ENCODE data around the gene DUOX2. TPM values are rescaled to one million over a fixed set of nuclear protein-coding genes. Genes with fewer than 3 reads are reported as not detected.

DUOX2 gene
- total RNA-seq, 1 experiment from 2014 or later, result 0.08 TPM

- peaks cover 21% of the 10 kb centered on the region for H3K27me3 ChIP-seq (ENCODE audit: control insufficient read depth, insufficient read depth, low read length)
- BruUV-seq (replicated peaks), result no TSS peak
- intact Hi-C loops (cut with micrococcal nuclease; ENCODE audit: unreplicated experiment) (no loop called here), in situ Hi-C loops (cut with HindIII; ENCODE audit: low pct_unique_long_range_greater_than_20kb, low sequenced_read_pairs) (no loop called here)
- no peaks in the 10 kb centered on the region for H3K9me3 ChIP-seq (ENCODE audit: control insufficient read depth, insufficient read depth, low read depth, low read length)
- no peak overlapping the region for H3K4me3 ChIP-seq (ENCODE audit: low read depth in 2 of 2, low read length in 2 of 2)
- no peak for ATAC-seq
- H3K36me3 ChIP-seq (ENCODE audit: control insufficient read depth, insufficient read depth, low read length), result no peaks in the 10 kb centered on the region
- DNase-seq (ENCODE audit: low read depth, low spot score), result no peak
- peaks cover 14% of the 10 kb centered on the region for H3K4me1 ChIP-seq (ENCODE audit: control insufficient read depth, insufficient read depth, low read length)
- POLR2A ChIA-PET, result no interaction called here
- TF ChIP-seq SIN3A (IDR thresholded peaks at IDR 0.05; ENCODE audit: borderline replicate concordance, insufficient read depth, low read depth, low read length) (no peak), POLR2AphosphoS5 (IDR thresholded peaks at IDR 0.05; ENCODE audit: low read depth, low read length) (no peak), TCF7L2 (IDR thresholded peaks at IDR 0.05; ENCODE audit: low read depth, low read length) (no peak), CTCF (IDR thresholded peaks at IDR 0.05) (no peak; the same call in 1 of the 2 replicates)
- TF ChIP-seq, protein P1, sequence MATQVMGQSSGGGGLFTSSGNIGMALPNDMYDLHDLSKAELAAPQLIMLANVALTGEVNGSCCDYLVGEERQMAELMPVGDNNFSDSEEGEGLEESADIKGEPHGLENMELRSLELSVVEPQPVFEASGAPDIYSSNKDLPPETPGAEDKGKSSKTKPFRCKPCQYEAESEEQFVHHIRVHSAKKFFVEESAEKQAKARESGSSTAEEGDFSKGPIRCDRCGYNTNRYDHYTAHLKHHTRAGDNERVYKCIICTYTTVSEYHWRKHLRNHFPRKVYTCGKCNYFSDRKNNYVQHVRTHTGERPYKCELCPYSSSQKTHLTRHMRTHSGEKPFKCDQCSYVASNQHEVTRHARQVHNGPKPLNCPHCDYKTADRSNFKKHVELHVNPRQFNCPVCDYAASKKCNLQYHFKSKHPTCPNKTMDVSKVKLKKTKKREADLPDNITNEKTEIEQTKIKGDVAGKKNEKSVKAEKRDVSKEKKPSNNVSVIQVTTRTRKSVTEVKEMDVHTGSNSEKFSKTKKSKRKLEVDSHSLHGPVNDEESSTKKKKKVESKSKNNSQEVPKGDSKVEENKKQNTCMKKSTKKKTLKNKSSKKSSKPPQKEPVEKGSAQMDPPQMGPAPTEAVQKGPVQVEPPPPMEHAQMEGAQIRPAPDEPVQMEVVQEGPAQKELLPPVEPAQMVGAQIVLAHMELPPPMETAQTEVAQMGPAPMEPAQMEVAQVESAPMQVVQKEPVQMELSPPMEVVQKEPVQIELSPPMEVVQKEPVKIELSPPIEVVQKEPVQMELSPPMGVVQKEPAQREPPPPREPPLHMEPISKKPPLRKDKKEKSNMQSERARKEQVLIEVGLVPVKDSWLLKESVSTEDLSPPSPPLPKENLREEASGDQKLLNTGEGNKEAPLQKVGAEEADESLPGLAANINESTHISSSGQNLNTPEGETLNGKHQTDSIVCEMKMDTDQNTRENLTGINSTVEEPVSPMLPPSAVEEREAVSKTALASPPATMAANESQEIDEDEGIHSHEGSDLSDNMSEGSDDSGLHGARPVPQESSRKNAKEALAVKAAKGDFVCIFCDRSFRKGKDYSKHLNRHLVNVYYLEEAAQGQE (IDR thresholded peaks at IDR 0.05; ENCODE audit: insufficient read depth in 1 of 2, low read depth in 2 of 2, low read length in 1 of 2), result no peak
- no peak overlapping the region for H3K27ac ChIP-seq (ENCODE audit: low read length)
- CTCF ChIA-PET, result interaction anchor here (1.1 kb wide), 1 partner anchor 28 kb away, joined by 4 read pairs; no protein-coding TSS in a partner anchor
Observed at GRCh38 chr15:45110256-45110820, 3.6 kb downstream of the DUOX2 start.

- Histone ChIP-seq H3K27me3 (ENCODE audit: control insufficient read depth, insufficient read depth, low read length) (peaks cover 8% of the 10 kb centered on the region), H3K4me3 (ENCODE audit: low read depth in 2 of 2, low read length in 2 of 2) (no peak overlapping the region), H3K4me1 (ENCODE audit: control insufficient read depth, insufficient read depth, low read length) (peaks cover 6% of the 10 kb centered on the region; the same call in 1 of the 2 replicates), H3K27ac (ENCODE audit: low read length) (no peak overlapping the region), H3K36me3 (ENCODE audit: control insufficient read depth, insufficient read depth, low read length) (no peaks in the 10 kb centered on the region), H3K9me3 (ENCODE audit: control insufficient read depth, insufficient read depth, low read depth, low read length) (no peaks in the 10 kb centered on the region)
- DNase-seq (ENCODE audit: low read depth, low spot score) (no peak), ATAC-seq (no peak)
- no TSS peak for BruUV-seq (replicated peaks)
- TF ChIP-seq, protein P1 (IDR thresholded peaks at IDR 0.05; ENCODE audit: insufficient read depth in 1 of 2, low read depth in 2 of 2, low read length in 1 of 2), result no peak
- TF ChIP-seq CTCF (IDR thresholded peaks at IDR 0.05), result no peak
- no peak for TF ChIP-seq POLR2AphosphoS5 (IDR thresholded peaks at IDR 0.05; ENCODE audit: low read depth, low read length)
- no peak for TF ChIP-seq SIN3A (IDR thresholded peaks at IDR 0.05; ENCODE audit: borderline replicate concordance, insufficient read depth, low read depth, low read length)
- no peak for TF ChIP-seq TCF7L2 (IDR thresholded peaks at IDR 0.05; ENCODE audit: low read depth, low read length)
- intact Hi-C loops (cut with micrococcal nuclease; ENCODE audit: unreplicated experiment) (no loop called here), in situ Hi-C loops (cut with HindIII; ENCODE audit: low pct_unique_long_range_greater_than_20kb, low sequenced_read_pairs) (no loop called here)
- ChIA-PET POLR2A (no interaction called here), CTCF (no interaction called here)
Observed at GRCh38 chr15:45107941-45108630, 5.9 kb downstream of the DUOX2 start.

Data from Panc1 (cell line).